ENCODE results near the gene EXOC1. TPM values are rescaled to one million over a fixed set of nuclear protein-coding genes. Genes with fewer than 3 reads are reported as not detected.

The EXOC1 gene
- total and polyA plus RNA-seq, 10 donors, result 15.6 to 52.8 (median 43.0) TPM

- peaks cover 0 to 21% (median 0%) of the 10 kb centered on the region in 7 donors for H3K27me3 ChIP-seq (replicated peaks in 1 of 7)
- no peak for TF ChIP-seq POLR2AphosphoS5 (IDR thresholded peaks at IDR 0.05)
- no peak for TF ChIP-seq CTCF (IDR thresholded peaks at IDR 0.05 in 8 of 11, conservative IDR thresholded peaks at IDR 0.05 in 3 of 11)
- TF ChIP-seq POLR2A (IDR thresholded peaks at IDR 0.05), result no peak
- H3K4me1 ChIP-seq, result no peaks in the 10 kb centered on the region
- H3K4me3 ChIP-seq, result no peak overlapping the region
- no peaks in the 10 kb centered on the region for H3K36me3 ChIP-seq
- H3K27ac ChIP-seq, result no peak overlapping the region
- 89 to 97% (median 96%) methylated on average over 3 of the region's 3 CpGs for WGBS, 5 donors
- H3K9me3 ChIP-seq, result peaks cover 0 to 18% (median 11%) of the 10 kb centered on the region in 8 donors
- intact Hi-C loops (cut with DNase I; ENCODE audit: low total_unique reads), result no loop called here
- DNase-seq, result no peak
These were observed 19.2 kb upstream of the EXOC1 start for GRCh38 chr4:55834086-55834795.

- H3K4me1 ChIP-seq, result no peaks in the 10 kb centered on the region
- no peaks in the 10 kb centered on the region for H3K36me3 ChIP-seq
- H3K9me3 ChIP-seq, result peaks cover 0 to 18% (median 11%) of the 10 kb centered on the region in 8 donors
- no peak for DNase-seq
- H3K27ac ChIP-seq, result no peak overlapping the region
- TF ChIP-seq POLR2A (IDR thresholded peaks at IDR 0.05) (no peak), POLR2AphosphoS5 (IDR thresholded peaks at IDR 0.05) (no peak), CTCF (IDR thresholded peaks at IDR 0.05 in 8 of 11, conservative IDR thresholded peaks at IDR 0.05 in 3 of 11) (no peak)
- no peak overlapping the region for H3K4me3 ChIP-seq
- intact Hi-C loops (cut with DNase I; ENCODE audit: low total_unique reads), result no loop called here
- peaks cover 0 to 32% (median 0%) of the 10 kb centered on the region in 7 donors for H3K27me3 ChIP-seq (replicated peaks in 1 of 7)
- 59 to 78% (median 67%) methylated on average over 1 of the region's 1 CpG for WGBS, 5 donors
These were observed 15.5 kb upstream of the EXOC1 start for GRCh38 chr4:55837903-55838302.

GRCh38 chr4:55838356-55838755, 15.1 kb upstream of the EXOC1 start:
- Histone ChIP-seq H3K27ac (no peak overlapping the region), H3K36me3 (no peaks in the 10 kb centered on the region), H3K27me3 (replicated peaks in 1 of 7) (peaks cover 0 to 32% (median 0%) of the 10 kb centered on the region in 7 donors), H3K4me3 (no peak overlapping the region), H3K9me3 (peaks cover 0 to 18% (median 11%) of the 10 kb centered on the region in 8 donors), H3K4me1 (no peaks in the 10 kb centered on the region)
- TF ChIP-seq POLR2AphosphoS5 (IDR thresholded peaks at IDR 0.05), result no peak
- TF ChIP-seq POLR2A (IDR thresholded peaks at IDR 0.05), result no peak
- no peak for TF ChIP-seq CTCF (IDR thresholded peaks at IDR 0.05 in 8 of 11, conservative IDR thresholded peaks at IDR 0.05 in 3 of 11)
- intact Hi-C loops (cut with DNase I; ENCODE audit: low total_unique reads), result no loop called here
- WGBS, 5 donors, result 75 to 91% (median 86%) methylated on average over 1 of the region's 1 CpG
- no peak for DNase-seq

- intact Hi-C loops (cut with DNase I; ENCODE audit: low total_unique reads), result no loop called here
- TF ChIP-seq POLR2A (IDR thresholded peaks at IDR 0.05) (no peak), CTCF (IDR thresholded peaks at IDR 0.05 in 8 of 11, conservative IDR thresholded peaks at IDR 0.05 in 3 of 11) (no peak), POLR2AphosphoS5 (IDR thresholded peaks at IDR 0.05) (no peak)
- Histone ChIP-seq H3K4me1 (no peaks in the 10 kb centered on the region), H3K27me3 (replicated peaks in 1 of 7) (peaks cover 0 to 32% (median 0%) of the 10 kb centered on the region in 7 donors), H3K36me3 (no peaks in the 10 kb centered on the region), H3K9me3 (peaks cover 0 to 18% (median 11%) of the 10 kb centered on the region in 8 donors), H3K27ac (no peak overlapping the region), H3K4me3 (no peak overlapping the region)
- no peak for DNase-seq
These were observed 14.5 kb upstream of the EXOC1 start for GRCh38 chr4:55838952-55839351.

Measured in spleen (tissue), 11 donors.